B cell (primary cell): ENCODE results near the gene SPTLC2. TPM values are rescaled to one million over a fixed set of nuclear protein-coding genes. Genes with fewer than 3 reads are reported as not detected.

Experiments used
- ATAC-seq: fragments of 200-7000 bp; cut with Tn5 transposase; one replicate; pipeline ENCODE4 v1.10.0; 2021; ENCODE audit warnings: low read depth, mild to moderate bottlenecking, moderate number of reproducible peaks, moderate library complexity
- CTCF ChIA-PET: fragments of 350-600 bp; sonication (Branson Sonifier 250); formaldehyde crosslinking; loops from one replicate; lab custom pipeline; 2021; ENCODE audit warnings: antibody characterized with exemption, inconsistent platforms; lab: Charles Lee
- POLR2A ChIA-PET: fragments of 350-600 bp; sonication (Branson Sonifier 250); formaldehyde crosslinking; loops from one replicate; lab custom pipeline; 2021; ENCODE audit warnings: antibody characterized with exemption; lab: Charles Lee
- DNase-seq: peaks from one replicate; pipeline ENCODE4 v3.0.0; 2013
- H2AFZ ChIP-seq: 2 replicates; pipeline ENCODE4 v1.6.1; 2012; ENCODE audit warnings: mild to moderate bottlenecking, low read depth, low read length; ENCODE audit not compliant: insufficient read depth, poor library complexity, severe bottlenecking
- H3K27ac ChIP-seq, 2 donors: 1 replicate in 1 of 2; 2 replicates in 1 of 2; pipeline ENCODE4 v1.5.1; 2012 to 2013; ENCODE audit warnings: low read length in 2 of 2, mild to moderate bottlenecking in 2 of 2, moderate library complexity in 1 of 2
- H3K27me3 ChIP-seq, 4 experiments: fragments of 200-600 bp in 1 of 4; sonication (generic) in 1 of 4; replicated peaks in 1 of 4; 1 replicate in 2 of 4; 2 replicates in 2 of 4; pipeline versions ENCODE4 v1.6.1 to v1.7.0; 2013 to 2016; ENCODE audit warnings: low read length in 3 of 4, mild to moderate bottlenecking in 2 of 4, mixed read lengths in 1 of 4, moderate library complexity in 1 of 4; ENCODE audit not compliant: insufficient read depth in 4 of 4, control insufficient read depth in 3 of 4; ENCODE audit errors: control extremely low read depth in 1 of 4
- H3K36me3 ChIP-seq, 2 experiments: replicated peaks in 1 of 2; 1 replicate in 1 of 2; 2 replicates in 1 of 2; pipeline versions ENCODE4 v1.6.1 to v1.7.1; 2013; ENCODE audit warnings: low read length in 1 of 2; ENCODE audit not compliant: insufficient read depth in 2 of 2, control insufficient read depth in 1 of 2; ENCODE audit errors: control extremely low read depth in 1 of 2, extremely low read depth in 1 of 2
- H3K4me1 ChIP-seq, 2 donors: fragments of 200-600 bp in 1 of 2; sonication (generic) in 1 of 2; 1 replicate in 1 of 2; 2 replicates in 1 of 2; pipeline versions ENCODE4 v1.5.1 to v1.6.1; 2013 to 2017; ENCODE audit warnings: low read length in 2 of 2; ENCODE audit not compliant: control insufficient read depth in 2 of 2, insufficient read depth in 2 of 2
- H3K4me2 ChIP-seq: replicated peaks from 2 replicates; pipeline ENCODE3; 2012; ENCODE audit warnings: mild to moderate bottlenecking, low read depth, low read length; ENCODE audit not compliant: poor library complexity, severe bottlenecking
- H3K4me3 ChIP-seq, 5 experiments: fragments of 200-600 bp in 1 of 5; sonication (generic) in 1 of 5; 1 replicate in 3 of 5; 2 replicates in 2 of 5; pipeline versions ENCODE4 v1.5.1 to v1.7.0; 2011 to 2016; ENCODE audit warnings: low read length in 4 of 5, mild to moderate bottlenecking in 4 of 5, low read depth in 2 of 5, control low read depth in 1 of 5, moderate library complexity in 1 of 5; ENCODE audit not compliant: insufficient read depth in 1 of 5; ENCODE audit errors: control extremely low read depth in 1 of 5, extremely low read depth in 1 of 5
- H3K79me2 ChIP-seq: fragments of 200-600 bp; sonication (generic); one replicate; pipeline ENCODE4 v1.6.0; 2016; ENCODE audit warnings: low read length; ENCODE audit not compliant: control insufficient read depth, insufficient read depth
- H3K9ac ChIP-seq: fragments of 200-600 bp; sonication (generic); 2 replicates; pipeline ENCODE4 v1.6.1; 2017; ENCODE audit warnings: mild to moderate bottlenecking, low read length, moderate library complexity
- H3K9me3 ChIP-seq, 3 donors: one replicate each; pipeline versions ENCODE4 v1.6.1 to v1.7.1; 2013; ENCODE audit warnings: low read length in 2 of 3; ENCODE audit not compliant: control insufficient read depth in 2 of 3, insufficient read depth in 1 of 3; ENCODE audit errors: control extremely low read depth in 1 of 3
- H4K20me1 ChIP-seq: 2 replicates; pipeline ENCODE4 v1.6.0; 2012; ENCODE audit warnings: mild to moderate bottlenecking, low read length; ENCODE audit not compliant: insufficient read depth, control insufficient read depth, poor library complexity, severe bottlenecking
- H3K27ac Mint-ChIP-seq: one replicate; pipeline ENCODE4 v1.8.0; 2021; ENCODE audit warnings: mixed read lengths
- H3K27me3 Mint-ChIP-seq: one replicate; pipeline ENCODE4 v1.8.0; 2021; ENCODE audit warnings: mixed read lengths
- H3K4me1 Mint-ChIP-seq: one replicate; pipeline ENCODE4 v1.8.0; 2021; ENCODE audit warnings: mixed read lengths
- H3K4me3 Mint-ChIP-seq: one replicate; pipeline ENCODE4 v1.8.0; 2021; ENCODE audit warnings: mixed read lengths
- H3K9me3 Mint-ChIP-seq: one replicate; pipeline ENCODE4 v1.8.0; 2022; ENCODE audit warnings: mixed read lengths; ENCODE audit not compliant: insufficient read depth
- EZH2 ChIP-seq: IDR thresholded peaks from 2 replicates; pipeline ENCODE4 v1.6.1; 2012; ENCODE audit warnings: borderline replicate concordance, low read depth, mild to moderate bottlenecking, moderate library complexity, low read length; ENCODE audit not compliant: insufficient read depth, poor library complexity, severe bottlenecking
- WGBS: methylation state at CpG from one replicate; pipeline ENCODE4 v1.1.5; 2013; ENCODE audit warnings: missing lambda C conversion rate; ENCODE audit not compliant: insufficient coverage; 5-methylcytosine and 5-hydroxymethylcytosine counted together
- intact Hi-C: fragments of 100-400 bp; cut with micrococcal nuclease; formaldehyde crosslinking; loops from one replicate; pipeline ENCODE4 v1.10.0; 2022
- polyA plus RNA-seq: library from polyadenylated mRNA; depleted of rRNA; stranded (reverse); fragments of >200 nt; gene quantifications from 2 replicates; pipeline ENCODE4 v1.2.3, GENCODE V29; 2012
- total RNA-seq, 2 donors: library from RNA; stranded (reverse); fragments of 120-200 nt in 1 of 2; gene quantifications; 1 replicate in 1 of 2; 2 replicates in 1 of 2; pipeline versions ENCODE4 v1.2.3 to v1.2.4, GENCODE V29; 2013 to 2022
- TF ChIP-seq, protein P1 (sequence below): fragments of 200-600 bp; IDR thresholded peaks from one replicate; pipeline ENCODE4 v1.8.0; 2022; ENCODE audit warnings: antibody characterized with exemption, mild to moderate bottlenecking

The SPTLC2 gene
- total and polyA plus RNA-seq, 2 donors (not counting 1 experiment from before 2014, with no cell fraction given), result 9.4 to 41.4 TPM

DNA sequence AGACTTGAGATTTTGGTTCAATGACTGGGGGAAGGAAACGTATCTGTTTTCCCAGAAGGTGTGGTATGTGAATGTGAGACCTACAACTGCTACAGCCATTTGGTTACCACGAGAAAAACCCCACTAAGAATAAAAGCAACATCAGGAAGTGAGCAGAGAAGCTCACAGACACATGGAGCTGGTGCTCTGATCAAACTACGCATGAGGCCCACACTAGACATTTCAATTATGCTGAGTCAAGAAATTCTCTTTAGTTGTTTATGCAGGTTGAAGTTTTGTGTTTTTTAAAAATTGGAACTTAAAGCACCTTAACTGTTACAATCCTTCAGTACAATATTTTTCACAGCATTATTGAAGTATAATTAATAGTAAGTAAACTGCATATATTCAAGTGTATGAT lies 8.9 kb upstream of the SPTLC2 start:
- Histone ChIP-seq H3K9ac (no peak overlapping the region), H4K20me1 (no peaks in the 10 kb centered on the region), H3K36me3 (no peaks in the 10 kb centered on the region), H3K27ac (no peak overlapping the region), H3K4me1 (no peaks in the 10 kb centered on the region), H2AFZ (no peak overlapping the region), H3K79me2 (no peaks in the 10 kb centered on the region), H3K9me3 (peaks cover 0 to 1% (median 0%) of the 10 kb centered on the region in 3 donors), H3K4me2 (no peak overlapping the region), H3K4me3 (no peak overlapping the region), H3K27me3 (no peaks in the 10 kb centered on the region)
- ChIA-PET CTCF (no interaction called here), POLR2A (no interaction called here)
- WGBS, result 0% methylated on average over 1 of the region's 3 CpGs
- H3K9me3 Mint-ChIP-seq, result no peaks in the 10 kb centered on the region
- H3K4me1 Mint-ChIP-seq, result no peaks in the 10 kb centered on the region
- peaks cover 3% of the 10 kb centered on the region for H3K27me3 Mint-ChIP-seq
- no peak for DNase-seq
- H3K4me3 Mint-ChIP-seq, result no peak overlapping the region
- intact Hi-C loops, result no loop called here
- TF ChIP-seq, protein P1, sequence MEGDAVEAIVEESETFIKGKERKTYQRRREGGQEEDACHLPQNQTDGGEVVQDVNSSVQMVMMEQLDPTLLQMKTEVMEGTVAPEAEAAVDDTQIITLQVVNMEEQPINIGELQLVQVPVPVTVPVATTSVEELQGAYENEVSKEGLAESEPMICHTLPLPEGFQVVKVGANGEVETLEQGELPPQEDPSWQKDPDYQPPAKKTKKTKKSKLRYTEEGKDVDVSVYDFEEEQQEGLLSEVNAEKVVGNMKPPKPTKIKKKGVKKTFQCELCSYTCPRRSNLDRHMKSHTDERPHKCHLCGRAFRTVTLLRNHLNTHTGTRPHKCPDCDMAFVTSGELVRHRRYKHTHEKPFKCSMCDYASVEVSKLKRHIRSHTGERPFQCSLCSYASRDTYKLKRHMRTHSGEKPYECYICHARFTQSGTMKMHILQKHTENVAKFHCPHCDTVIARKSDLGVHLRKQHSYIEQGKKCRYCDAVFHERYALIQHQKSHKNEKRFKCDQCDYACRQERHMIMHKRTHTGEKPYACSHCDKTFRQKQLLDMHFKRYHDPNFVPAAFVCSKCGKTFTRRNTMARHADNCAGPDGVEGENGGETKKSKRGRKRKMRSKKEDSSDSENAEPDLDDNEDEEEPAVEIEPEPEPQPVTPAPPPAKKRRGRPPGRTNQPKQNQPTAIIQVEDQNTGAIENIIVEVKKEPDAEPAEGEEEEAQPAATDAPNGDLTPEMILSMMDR, result no peak
- TF ChIP-seq EZH2, result no peak
- H3K27ac Mint-ChIP-seq, result no peak overlapping the region
- ATAC-seq, result no peak

DNA sequence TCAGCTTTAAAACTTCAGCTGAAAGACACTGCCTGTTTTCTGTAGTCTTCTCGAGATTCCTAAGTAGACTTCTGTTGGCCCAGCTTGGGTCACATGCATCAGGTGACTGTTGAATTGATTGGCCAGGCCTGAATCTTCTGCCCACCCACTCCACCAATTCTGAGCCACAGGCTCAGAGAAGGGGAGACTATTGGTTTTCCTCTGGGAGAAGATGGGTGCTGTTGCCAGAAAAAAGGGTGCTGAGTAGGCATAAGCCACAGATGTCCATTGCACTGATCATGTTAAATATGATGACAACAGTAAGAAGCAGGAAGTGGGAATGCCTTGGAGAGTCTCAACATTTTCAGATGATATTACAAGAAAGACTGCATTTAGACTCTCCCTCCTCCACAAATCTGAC lies 6.8 kb upstream of the SPTLC2 start:
- Histone ChIP-seq H3K27ac (no peak overlapping the region), H4K20me1 (no peaks in the 10 kb centered on the region), H3K36me3 (no peaks in the 10 kb centered on the region), H3K4me2 (no peak overlapping the region), H3K9ac (no peak overlapping the region), H3K4me3 (no peak overlapping the region), H3K9me3 (no peaks in the 10 kb centered on the region), H2AFZ (no peak overlapping the region), H3K4me1 (no peaks in the 10 kb centered on the region), H3K27me3 (no peaks in the 10 kb centered on the region), H3K79me2 (no peaks in the 10 kb centered on the region)
- Mint-ChIP-seq H3K9me3 (no peaks in the 10 kb centered on the region), H3K27ac (no peak overlapping the region), H3K27me3 (peaks cover 3% of the 10 kb centered on the region), H3K4me1 (no peaks in the 10 kb centered on the region), H3K4me3 (no peak overlapping the region)
- no peak for TF ChIP-seq EZH2
- TF ChIP-seq, protein P1, result no peak
- ChIA-PET POLR2A (no interaction called here), CTCF (interaction anchor here (0.6 kb wide), 1 partner anchor 85 kb away, joined by 3 read pairs; no protein-coding TSS in a partner anchor)
- DNase-seq (no peak), ATAC-seq (no peak)
- WGBS, result no CpG with 5 or more reads among the region's 1 CpG
- intact Hi-C loops, result no loop called here
